Endodermal cell (in vitro differentiated cells): Measurements from ENCODE around the gene ZFYVE28. TPM values are rescaled to one million over a fixed set of nuclear protein-coding genes. Genes with fewer than 3 reads are reported as not detected.
A peak's percentile ranks its signal among the peaks of the same experiment; 100 is the strongest.

Experiments
- DNase-seq: peaks from one replicate; pipeline ENCODE4 v3.0.0-alpha.2; 2017
- H3K27ac ChIP-seq: 2 replicates; pipeline ENCODE4 v1.5.1; 2013; ENCODE audit warnings: mild to moderate bottlenecking, low read depth, low read length, moderate library complexity
- H3K27me3 ChIP-seq: 2 replicates; pipeline ENCODE4 v1.6.1; 2013; ENCODE audit warnings: mild to moderate bottlenecking, low read length, moderate library complexity; ENCODE audit not compliant: insufficient read depth, control insufficient read depth, poor library complexity, severe bottlenecking
- H3K36me3 ChIP-seq: 2 replicates; pipeline ENCODE4 v1.7.0; 2013; ENCODE audit warnings: mild to moderate bottlenecking, low read length, moderate library complexity; ENCODE audit not compliant: control insufficient read depth, insufficient read depth
- H3K4me1 ChIP-seq: one replicate; pipeline ENCODE4 v1.7.0; 2013; ENCODE audit warnings: low read length; ENCODE audit not compliant: control insufficient read depth, insufficient read depth
- H3K4me3 ChIP-seq: 2 replicates; pipeline ENCODE4 v1.5.1; 2013; ENCODE audit warnings: mild to moderate bottlenecking, low read length, moderate library complexity
- H3K9ac ChIP-seq: 2 replicates; pipeline ENCODE4 v1.6.1; 2013; ENCODE audit warnings: mild to moderate bottlenecking, low read length, moderate library complexity; ENCODE audit not compliant: poor library complexity, severe bottlenecking; ENCODE audit errors: extremely low read depth
- H3K9me3 ChIP-seq: 2 replicates; pipeline ENCODE4 v1.6.1; 2013; ENCODE audit warnings: mild to moderate bottlenecking, low read length, moderate library complexity; ENCODE audit not compliant: control insufficient read depth
- H3K27ac Mint-ChIP-seq: 2 replicates; pipeline ENCODE4 v1.8.0; 2020; ENCODE audit warnings: mixed read lengths
- H3K27me3 Mint-ChIP-seq: 2 replicates; pipeline ENCODE4 v1.8.0; 2021; ENCODE audit warnings: mild to moderate bottlenecking, mixed read lengths; ENCODE audit not compliant: insufficient read depth
- H3K36me3 Mint-ChIP-seq: 2 replicates; pipeline ENCODE4 v1.8.0; 2020; ENCODE audit warnings: low read depth, mixed read lengths
- H3K4me1 Mint-ChIP-seq: 2 replicates; pipeline ENCODE4 v1.8.0; 2020; ENCODE audit warnings: mixed read lengths
- H3K4me3 Mint-ChIP-seq: 2 replicates; pipeline ENCODE4 v1.8.0; 2020; ENCODE audit warnings: mild to moderate bottlenecking, moderate library complexity, mixed read lengths
- H3K9me3 Mint-ChIP-seq: 2 replicates; pipeline ENCODE4 v1.8.0; 2020; ENCODE audit warnings: mild to moderate bottlenecking, mixed read lengths
- WGBS, 2 experiments: methylation state at CpG; one replicate each; pipeline versions ENCODE4 v1.1.5 to v1.1.7; 2013; ENCODE audit warnings: missing lambda C conversion rate in 2 of 2, mixed read lengths in 1 of 2; ENCODE audit not compliant: insufficient coverage in 1 of 2, insufficient read length in 1 of 2; 5-methylcytosine and 5-hydroxymethylcytosine counted together
- total RNA-seq, 2 donors: library from RNA; stranded (reverse); fragmentation: NEBNext Ultra II Directional in 1 of 2; extraction: Animal tissue kit (Norgen Biotek cat#: 25700) in 1 of 2; gene quantifications; 2 replicates in 1 of 2; 3 replicates in 1 of 2; pipeline ENCODE4 v1.2.1, GENCODE V29; 2021
- TF ChIP-seq, protein P1 (sequence below): fragments of 200-600 bp; sonication (generic); conservative IDR thresholded peaks from 2 replicates; pipeline ENCODE4 v1.5.0; 2021; ENCODE audit warnings: antibody characterized with exemption, mild to moderate bottlenecking

The ZFYVE28 gene
- total RNA-seq, 2 donors from 2014 or later, result 0.73 to 1.6 TPM

DNA sequence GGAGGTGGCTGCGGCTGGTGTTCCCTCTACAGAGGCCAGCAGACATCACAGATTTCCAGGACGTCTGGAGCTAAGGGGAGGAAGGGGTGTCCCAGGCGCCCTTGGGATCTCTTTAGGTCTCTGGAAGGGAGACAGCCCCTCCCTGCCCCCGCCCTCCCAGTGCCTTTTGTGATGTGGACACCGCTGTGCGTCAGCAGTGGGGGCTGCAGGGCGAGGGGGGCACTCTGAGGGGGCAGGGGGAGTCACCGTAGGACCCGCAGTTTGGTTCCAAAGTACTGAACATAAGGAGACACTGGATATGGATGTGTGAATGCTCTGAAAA, 130.9 kb downstream of the ZFYVE28 start:
- Histone ChIP-seq H3K9me3 (no peaks in the 10 kb centered on the region), H3K4me3 (no peak overlapping the region), H3K36me3 (no peaks in the 10 kb centered on the region), H3K9ac (no peak overlapping the region), H3K27me3 (no peaks in the 10 kb centered on the region), H3K4me1 (no peaks in the 10 kb centered on the region), H3K27ac (no peak overlapping the region)
- no peak overlapping the region for H3K4me3 Mint-ChIP-seq
- H3K27me3 Mint-ChIP-seq, result no peaks in the 10 kb centered on the region
- no peak for DNase-seq
- no peak overlapping the region for H3K27ac Mint-ChIP-seq
- WGBS, 2 experiments, result 90% methylated on average over 9 of the region's 9 CpGs; no CpG with 5 or more reads in 1 of the 2 experiments
- no peaks in the 10 kb centered on the region for H3K4me1 Mint-ChIP-seq
- no peaks in the 10 kb centered on the region for H3K9me3 Mint-ChIP-seq
- H3K36me3 Mint-ChIP-seq, result no peaks in the 10 kb centered on the region
- TF ChIP-seq, protein P1, sequence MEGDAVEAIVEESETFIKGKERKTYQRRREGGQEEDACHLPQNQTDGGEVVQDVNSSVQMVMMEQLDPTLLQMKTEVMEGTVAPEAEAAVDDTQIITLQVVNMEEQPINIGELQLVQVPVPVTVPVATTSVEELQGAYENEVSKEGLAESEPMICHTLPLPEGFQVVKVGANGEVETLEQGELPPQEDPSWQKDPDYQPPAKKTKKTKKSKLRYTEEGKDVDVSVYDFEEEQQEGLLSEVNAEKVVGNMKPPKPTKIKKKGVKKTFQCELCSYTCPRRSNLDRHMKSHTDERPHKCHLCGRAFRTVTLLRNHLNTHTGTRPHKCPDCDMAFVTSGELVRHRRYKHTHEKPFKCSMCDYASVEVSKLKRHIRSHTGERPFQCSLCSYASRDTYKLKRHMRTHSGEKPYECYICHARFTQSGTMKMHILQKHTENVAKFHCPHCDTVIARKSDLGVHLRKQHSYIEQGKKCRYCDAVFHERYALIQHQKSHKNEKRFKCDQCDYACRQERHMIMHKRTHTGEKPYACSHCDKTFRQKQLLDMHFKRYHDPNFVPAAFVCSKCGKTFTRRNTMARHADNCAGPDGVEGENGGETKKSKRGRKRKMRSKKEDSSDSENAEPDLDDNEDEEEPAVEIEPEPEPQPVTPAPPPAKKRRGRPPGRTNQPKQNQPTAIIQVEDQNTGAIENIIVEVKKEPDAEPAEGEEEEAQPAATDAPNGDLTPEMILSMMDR, result no peak

DNA sequence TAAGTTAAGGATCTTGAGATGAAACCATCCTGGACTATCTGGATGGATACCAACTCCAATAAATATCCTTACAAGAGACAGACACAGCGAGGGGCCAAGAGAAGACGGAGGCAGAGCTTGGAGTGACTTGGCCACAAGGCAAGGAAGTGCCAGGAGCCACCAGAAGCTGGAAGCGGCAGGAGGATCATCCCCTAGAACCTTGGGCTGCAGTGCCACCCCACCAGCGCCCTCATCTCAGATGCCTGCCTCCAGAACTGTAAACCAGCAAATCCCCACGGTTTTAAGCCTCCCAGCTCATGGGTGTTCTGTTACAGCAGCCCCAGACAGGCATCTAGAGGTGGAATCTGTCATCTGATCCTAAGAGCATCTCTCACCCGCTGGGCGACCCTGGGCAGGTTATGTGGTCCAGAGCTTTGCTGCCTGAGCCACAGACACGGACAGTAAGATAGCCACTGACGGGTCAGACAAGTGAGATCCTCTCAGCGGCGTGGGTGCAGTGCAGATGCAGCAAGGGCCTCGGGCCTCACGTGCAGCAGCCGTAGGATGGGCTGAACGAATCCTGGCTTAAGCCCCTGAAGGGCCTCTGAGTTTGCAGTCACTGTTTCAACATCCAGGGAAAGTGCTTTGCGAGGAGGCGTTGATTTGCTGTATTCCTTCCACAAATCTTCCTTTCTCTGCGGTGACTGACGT, 131.4 kb downstream of the ZFYVE28 start:
- Histone ChIP-seq H3K27me3 (no peaks in the 10 kb centered on the region), H3K9ac (no peak overlapping the region), H3K9me3 (no peaks in the 10 kb centered on the region), H3K4me1 (no peaks in the 10 kb centered on the region), H3K36me3 (no peaks in the 10 kb centered on the region), H3K27ac (no peak overlapping the region), H3K4me3 (no peak overlapping the region)
- 71 to 82% methylated on average over 12 to 19 of the region's 19 CpGs for WGBS, 2 experiments
- DNase-seq, result peak; percentile 52
- H3K4me1 Mint-ChIP-seq, result no peaks in the 10 kb centered on the region
- no peaks in the 10 kb centered on the region for H3K36me3 Mint-ChIP-seq
- no peaks in the 10 kb centered on the region for H3K9me3 Mint-ChIP-seq
- TF ChIP-seq, protein P1, result no peak
- no peak overlapping the region for H3K27ac Mint-ChIP-seq
- no peak overlapping the region for H3K4me3 Mint-ChIP-seq
- no peaks in the 10 kb centered on the region for H3K27me3 Mint-ChIP-seq

DNA sequence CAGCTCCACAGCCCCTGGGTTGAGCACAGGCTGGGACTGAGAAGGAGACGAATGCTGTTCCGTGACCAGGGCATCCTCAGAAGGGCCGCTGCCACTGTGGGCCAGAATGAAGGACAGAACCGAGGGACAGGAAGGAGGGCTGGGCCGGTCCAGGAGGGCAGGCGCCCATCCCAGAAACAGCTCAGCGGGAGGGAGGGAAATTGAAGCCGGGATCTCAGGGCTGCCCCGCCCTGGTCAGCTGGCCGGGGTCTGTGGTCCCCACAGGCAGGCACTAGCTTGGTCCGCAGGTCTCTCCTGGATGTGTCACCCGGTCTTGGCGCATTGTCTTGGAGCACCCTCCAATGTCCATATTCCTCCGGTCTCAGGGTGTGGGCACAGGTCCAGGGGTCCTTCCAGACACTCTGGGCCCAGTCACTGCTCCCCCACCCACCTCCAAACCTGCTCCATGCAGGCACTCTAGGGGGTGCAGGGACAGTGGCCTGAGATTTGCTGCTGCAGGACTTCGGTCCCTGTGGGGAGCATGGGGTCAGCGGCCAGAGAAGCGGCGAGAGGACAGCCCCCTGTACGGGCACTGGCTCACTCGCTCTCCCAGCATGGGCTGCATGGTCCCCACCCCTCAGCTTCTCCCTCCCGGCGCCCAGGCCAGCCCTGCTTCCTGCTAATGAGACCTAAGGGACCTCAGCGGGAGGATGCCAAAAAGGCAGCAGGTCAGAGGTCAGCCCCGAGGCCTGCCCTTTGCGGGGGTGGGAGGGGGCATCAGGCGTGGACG, 132.6 kb downstream of the ZFYVE28 start:
- Histone ChIP-seq H3K27me3 (no peaks in the 10 kb centered on the region), H3K27ac (no peak overlapping the region), H3K4me1 (no peaks in the 10 kb centered on the region), H3K9ac (no peak overlapping the region), H3K9me3 (no peaks in the 10 kb centered on the region), H3K4me3 (no peak overlapping the region), H3K36me3 (no peaks in the 10 kb centered on the region)
- H3K4me1 Mint-ChIP-seq, result no peaks in the 10 kb centered on the region
- H3K9me3 Mint-ChIP-seq, result no peaks in the 10 kb centered on the region
- H3K4me3 Mint-ChIP-seq, result no peak overlapping the region
- WGBS, 2 experiments, result 90 to 91% methylated on average over 14 to 27 of the region's 27 CpGs
- no peak overlapping the region for H3K27ac Mint-ChIP-seq
- H3K27me3 Mint-ChIP-seq, result no peaks in the 10 kb centered on the region
- TF ChIP-seq, protein P1, result no peak
- no peaks in the 10 kb centered on the region for H3K36me3 Mint-ChIP-seq
- no peak for DNase-seq
